HepG2 (cell line): ENCODE results near the gene ALG5. TPM values are rescaled to one million over a fixed set of nuclear protein-coding genes. Genes with fewer than 3 reads are reported as not detected.

Experiments
- ARNT2 ChIP-seq: sonication (generic); formaldehyde crosslinking; IDR thresholded peaks from 2 replicates; pipeline ENCODE4 v1.8.0; 2022; ENCODE audit warnings: mild to moderate bottlenecking, low read depth, missing genetic modification reagents, moderate library complexity
- CREBL2 ChIP-seq: sonication (generic); formaldehyde crosslinking; IDR thresholded peaks from 2 replicates; pipeline ENCODE4 v1.8.1; 2023; ENCODE audit warnings: missing genetic modification reagents, mild to moderate bottlenecking, borderline replicate concordance
- ELK4 ChIP-seq: sonication (generic); formaldehyde crosslinking; IDR thresholded peaks from 2 replicates; pipeline ENCODE4 v1.9.0; 2021; ENCODE audit warnings: missing genetic modification reagents, borderline replicate concordance
- FOXM1 ChIP-seq: sonication (generic); formaldehyde crosslinking; IDR thresholded peaks from 2 replicates; pipeline ENCODE4 v1.5.0; 2020; ENCODE audit warnings: missing genetic modification reagents
- MED8 ChIP-seq: sonication (generic); formaldehyde crosslinking; IDR thresholded peaks from 2 replicates; pipeline ENCODE4 v1.8.1; 2023; ENCODE audit warnings: mild to moderate bottlenecking, missing genetic modification reagents; ENCODE audit not compliant: insufficient replicate concordance
- PREB ChIP-seq: sonication (generic); formaldehyde crosslinking; IDR thresholded peaks from 2 replicates; pipeline ENCODE4 v1.4.0; 2020; ENCODE audit warnings: missing genetic modification reagents
- ZNF276 ChIP-seq: sonication (generic); formaldehyde crosslinking; IDR thresholded peaks from 2 replicates; pipeline ENCODE4 v1.4.0; 2020; ENCODE audit warnings: mild to moderate bottlenecking, low read depth, missing genetic modification reagents
- ZNF670 ChIP-seq: sonication (generic); formaldehyde crosslinking; IDR thresholded peaks from 2 replicates; pipeline ENCODE4 v1.8.0; 2022; ENCODE audit warnings: mild to moderate bottlenecking, missing genetic modification reagents, borderline replicate concordance
- ZNF691 ChIP-seq: sonication (generic); formaldehyde crosslinking; IDR thresholded peaks from 2 replicates; pipeline ENCODE4 v1.4.0; 2020; ENCODE audit warnings: missing genetic modification reagents, low read depth, mild to moderate bottlenecking, borderline replicate concordance
- ZNF772 ChIP-seq: sonication (generic); formaldehyde crosslinking; IDR thresholded peaks from 2 replicates; pipeline ENCODE4 v1.5.0; 2020; ENCODE audit warnings: mild to moderate bottlenecking, missing genetic modification reagents
- polyA plus RNA-seq, 8 experiments: library from polyadenylated mRNA; depleted of rRNA in 3 of 8; stranded (reverse) in 7 of 8; unstranded in 1 of 8; fragments of >200 nt; fragmentation: Illumina TruSeq in 4 of 8; extraction: Trizol in 4 of 8; gene quantifications; 2 replicates each; pipeline versions ENCODE4 v1.2.1 to v1.2.3, GENCODE V29; 2011 to 2016; ENCODE audit warnings: low read depth in 4 of 8, missing spikeins in 1 of 8, mixed read lengths in 1 of 8; ENCODE audit not compliant: insufficient read depth in 1 of 8
- total RNA-seq, 5 experiments: library from RNA; depleted of rRNA; stranded (reverse); fragments of >200 nt; fragmentation: Illumina TruSeq; extraction: Trizol; gene quantifications; 2 replicates each; pipeline ENCODE4 v1.2.3, GENCODE V29; 2016; ENCODE audit warnings: low read depth in 1 of 5
- TF ChIP-seq, protein P1 (sequence below): sonication (generic); formaldehyde crosslinking; IDR thresholded peaks from 2 replicates; pipeline ENCODE4 v1.8.0; 2022; ENCODE audit warnings: low read depth, missing genetic modification reagents
- TF ChIP-seq, protein P2 (sequence below): sonication (generic); formaldehyde crosslinking; IDR thresholded peaks from 2 replicates; pipeline ENCODE4 v1.5.0; 2020; ENCODE audit warnings: mild to moderate bottlenecking, missing genetic modification reagents, borderline replicate concordance

Gene ALG5
- total and polyA plus RNA-seq, 2 of the 13 experiments (the other 11 are each of a cell fraction or from before 2014, with no cell fraction given), result 27.8 to 51.1 TPM

DNA sequence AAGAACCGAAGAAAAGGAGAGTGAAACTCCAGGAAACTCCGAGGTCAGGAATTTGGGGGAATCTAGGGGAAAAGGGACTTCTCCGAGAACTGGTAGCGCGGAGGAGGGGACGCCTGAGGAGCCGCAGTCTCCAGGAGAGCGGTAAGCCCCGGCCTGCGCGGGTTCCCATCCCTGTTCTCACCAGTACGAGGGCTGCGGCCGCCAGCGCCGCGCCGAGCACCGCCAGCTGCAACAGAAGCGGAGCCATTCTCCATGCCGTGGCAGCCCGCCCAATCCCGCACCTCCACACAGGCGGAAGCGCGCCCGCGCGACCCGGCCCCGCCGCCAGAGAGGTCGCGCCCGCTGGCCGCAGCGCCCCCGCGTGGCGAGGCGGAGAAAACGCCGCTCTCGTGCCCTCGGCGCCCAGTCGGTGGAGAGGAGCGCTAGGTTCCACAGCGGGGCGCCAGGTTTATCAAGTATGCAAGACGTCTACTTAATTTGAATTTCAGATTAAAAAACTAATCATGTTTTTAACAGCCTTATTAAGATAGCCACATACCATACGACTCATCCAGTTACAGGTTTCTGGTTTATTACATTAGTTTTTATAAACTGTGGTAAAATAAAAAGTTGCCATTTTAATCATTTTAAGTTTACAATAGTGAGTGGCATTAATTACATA, at the start of gene ALG5 (continued):
- TF ChIP-seq ELK4 (no peak), ZNF670 (CRISPR knock-in tag) (peak; percentile 38; the same call in 1 of the 2 replicates), ARNT2 (CRISPR knock-in tag) (peak; percentile 94), PREB (no peak), ZNF691 (0 out of 2 replicates have a peak, but pooled peaks have one; percentile 75), ZNF276 (CRISPR knock-in tag) (no peak), FOXM1 (no peak), CREBL2 (no peak; the same call in 1 of the 2 replicates), MED8 (peak; percentile 65), ZNF772 (CRISPR knock-in tag) (no peak)
- TF ChIP-seq, protein P1, sequence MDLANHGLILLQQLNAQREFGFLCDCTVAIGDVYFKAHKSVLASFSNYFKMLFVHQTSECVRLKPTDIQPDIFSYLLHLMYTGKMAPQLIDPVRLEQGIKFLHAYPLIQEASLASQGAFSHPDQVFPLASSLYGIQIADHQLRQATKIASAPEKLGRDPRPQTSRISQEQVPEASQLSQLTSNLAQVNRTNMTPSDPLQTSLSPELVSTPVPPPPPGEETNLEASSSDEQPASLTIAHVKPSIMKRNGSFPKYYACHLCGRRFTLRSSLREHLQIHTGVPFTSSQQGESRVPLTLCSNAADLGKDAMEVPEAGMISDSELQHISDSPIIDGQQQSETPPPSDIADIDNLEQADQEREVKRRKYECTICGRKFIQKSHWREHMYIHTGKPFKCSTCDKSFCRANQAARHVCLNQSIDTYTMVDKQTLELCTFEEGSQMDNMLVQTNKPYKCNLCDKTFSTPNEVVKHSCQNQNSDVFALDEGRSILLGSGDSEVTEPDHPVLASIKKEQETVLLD, result no peak; the same call in 1 of the 2 replicates
- TF ChIP-seq, protein P2, sequence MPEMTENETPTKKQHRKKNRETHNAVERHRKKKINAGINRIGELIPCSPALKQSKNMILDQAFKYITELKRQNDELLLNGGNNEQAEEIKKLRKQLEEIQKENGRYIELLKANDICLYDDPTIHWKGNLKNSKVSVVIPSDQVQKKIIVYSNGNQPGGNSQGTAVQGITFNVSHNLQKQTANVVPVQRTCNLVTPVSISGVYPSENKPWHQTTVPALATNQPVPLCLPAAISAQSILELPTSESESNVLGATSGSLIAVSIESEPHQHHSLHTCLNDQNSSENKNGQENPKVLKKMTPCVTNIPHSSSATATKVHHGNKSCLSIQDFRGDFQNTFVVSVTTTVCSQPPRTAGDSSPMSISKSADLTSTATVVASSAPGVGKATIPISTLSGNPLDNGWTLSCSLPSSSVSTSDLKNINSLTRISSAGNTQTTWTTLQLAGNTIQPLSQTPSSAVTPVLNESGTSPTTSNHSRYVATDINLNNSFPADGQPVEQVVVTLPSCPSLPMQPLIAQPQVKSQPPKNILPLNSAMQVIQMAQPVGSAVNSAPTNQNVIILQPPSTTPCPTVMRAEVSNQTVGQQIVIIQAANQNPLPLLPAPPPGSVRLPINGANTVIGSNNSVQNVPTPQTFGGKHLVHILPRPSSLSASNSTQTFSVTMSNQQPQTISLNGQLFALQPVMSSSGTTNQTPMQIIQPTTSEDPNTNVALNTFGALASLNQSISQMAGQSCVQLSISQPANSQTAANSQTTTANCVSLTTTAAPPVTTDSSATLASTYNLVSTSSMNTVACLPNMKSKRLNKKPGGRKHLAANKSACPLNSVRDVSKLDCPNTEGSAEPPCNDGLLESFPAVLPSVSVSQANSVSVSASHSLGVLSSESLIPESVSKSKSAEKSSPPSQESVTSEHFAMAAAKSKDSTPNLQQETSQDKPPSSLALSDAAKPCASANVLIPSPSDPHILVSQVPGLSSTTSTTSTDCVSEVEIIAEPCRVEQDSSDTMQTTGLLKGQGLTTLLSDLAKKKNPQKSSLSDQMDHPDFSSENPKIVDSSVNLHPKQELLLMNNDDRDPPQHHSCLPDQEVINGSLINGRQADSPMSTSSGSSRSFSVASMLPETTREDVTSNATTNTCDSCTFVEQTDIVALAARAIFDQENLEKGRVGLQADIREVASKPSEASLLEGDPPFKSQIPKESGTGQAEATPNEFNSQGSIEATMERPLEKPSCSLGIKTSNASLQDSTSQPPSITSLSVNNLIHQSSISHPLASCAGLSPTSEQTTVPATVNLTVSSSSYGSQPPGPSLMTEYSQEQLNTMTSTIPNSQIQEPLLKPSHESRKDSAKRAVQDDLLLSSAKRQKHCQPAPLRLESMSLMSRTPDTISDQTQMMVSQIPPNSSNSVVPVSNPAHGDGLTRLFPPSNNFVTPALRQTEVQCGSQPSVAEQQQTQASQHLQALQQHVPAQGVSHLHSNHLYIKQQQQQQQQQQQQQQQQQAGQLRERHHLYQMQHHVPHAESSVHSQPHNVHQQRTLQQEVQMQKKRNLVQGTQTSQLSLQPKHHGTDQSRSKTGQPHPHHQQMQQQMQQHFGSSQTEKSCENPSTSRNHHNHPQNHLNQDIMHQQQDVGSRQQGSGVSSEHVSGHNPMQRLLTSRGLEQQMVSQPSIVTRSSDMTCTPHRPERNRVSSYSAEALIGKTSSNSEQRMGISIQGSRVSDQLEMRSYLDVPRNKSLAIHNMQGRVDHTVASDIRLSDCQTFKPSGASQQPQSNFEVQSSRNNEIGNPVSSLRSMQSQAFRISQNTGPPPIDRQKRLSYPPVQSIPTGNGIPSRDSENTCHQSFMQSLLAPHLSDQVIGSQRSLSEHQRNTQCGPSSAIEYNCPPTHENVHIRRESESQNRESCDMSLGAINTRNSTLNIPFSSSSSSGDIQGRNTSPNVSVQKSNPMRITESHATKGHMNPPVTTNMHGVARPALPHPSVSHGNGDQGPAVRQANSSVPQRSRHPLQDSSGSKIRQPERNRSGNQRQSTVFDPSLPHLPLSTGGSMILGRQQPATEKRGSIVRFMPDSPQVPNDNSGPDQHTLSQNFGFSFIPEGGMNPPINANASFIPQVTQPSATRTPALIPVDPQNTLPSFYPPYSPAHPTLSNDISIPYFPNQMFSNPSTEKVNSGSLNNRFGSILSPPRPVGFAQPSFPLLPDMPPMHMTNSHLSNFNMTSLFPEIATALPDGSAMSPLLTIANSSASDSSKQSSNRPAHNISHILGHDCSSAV (CRISPR knock-in tag), result no peak
